HG03342 (cell line): Measurements from ENCODE around the gene CFL1.
"Not testable (repeated sequence)": the region's sequence is repeated elsewhere in the genome, so short reads cannot be mapped to it uniquely, and the experiment has no call there.

Source experiments
- ATAC-seq: cut with Tn5 transposase; IDR thresholded peaks from one replicate; pipeline ENCODE4 v1.9.1; 2021; ENCODE audit warnings: mild to moderate bottlenecking, moderate library complexity; ENCODE audit not compliant: unreplicated experiment

The CFL1 gene

DNA sequence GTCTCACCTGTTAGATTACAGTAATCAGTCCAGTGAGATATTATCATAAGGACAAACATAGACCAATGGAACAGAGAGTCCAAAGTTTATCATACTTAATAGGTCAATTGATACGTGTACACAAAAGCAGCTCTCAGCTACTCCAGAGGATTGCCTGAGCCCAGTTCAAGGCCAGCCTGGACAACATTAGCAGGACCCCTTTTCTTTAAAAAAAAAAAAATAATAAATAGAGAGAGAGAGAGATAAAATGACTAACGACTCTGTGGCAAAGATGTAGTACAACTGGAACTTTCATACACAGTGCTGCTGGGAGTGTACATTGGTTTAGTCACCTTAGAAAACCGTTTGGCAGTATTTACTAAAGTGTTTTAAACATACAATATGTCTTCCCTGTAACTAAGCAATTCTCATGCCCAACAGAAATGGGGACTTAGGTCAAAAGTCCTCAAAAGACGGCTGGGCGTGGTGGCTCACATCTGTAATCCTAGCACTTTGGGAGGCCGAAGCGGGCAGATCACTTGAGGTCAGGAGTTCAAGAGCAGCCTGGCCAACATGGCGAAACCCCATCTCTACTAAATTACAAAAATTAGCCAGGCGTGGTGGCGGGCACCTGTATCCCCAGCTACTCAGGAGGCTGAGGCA, 13.6 kb downstream of the CFL1 start:
- ATAC-seq: no peak

DNA sequence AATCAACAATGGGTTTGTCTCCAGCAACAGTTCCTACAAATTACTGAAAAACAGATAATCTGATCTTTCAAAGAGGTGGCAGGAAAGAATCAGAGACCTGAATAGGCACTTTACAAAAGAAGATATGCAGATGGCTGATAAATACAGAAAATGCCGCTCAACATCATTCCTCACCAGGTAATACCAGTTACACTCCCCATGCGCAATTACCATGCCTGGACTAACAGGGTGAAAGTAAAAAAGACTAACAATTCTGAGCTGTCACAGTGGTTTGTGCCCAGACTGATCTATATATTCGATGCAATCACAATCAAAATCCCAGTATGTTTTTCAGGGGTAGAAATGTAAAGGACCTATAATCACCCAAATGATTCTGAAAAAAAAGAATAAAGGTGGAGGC, 14.2 kb downstream of the CFL1 start:
- no peak for ATAC-seq

DNA sequence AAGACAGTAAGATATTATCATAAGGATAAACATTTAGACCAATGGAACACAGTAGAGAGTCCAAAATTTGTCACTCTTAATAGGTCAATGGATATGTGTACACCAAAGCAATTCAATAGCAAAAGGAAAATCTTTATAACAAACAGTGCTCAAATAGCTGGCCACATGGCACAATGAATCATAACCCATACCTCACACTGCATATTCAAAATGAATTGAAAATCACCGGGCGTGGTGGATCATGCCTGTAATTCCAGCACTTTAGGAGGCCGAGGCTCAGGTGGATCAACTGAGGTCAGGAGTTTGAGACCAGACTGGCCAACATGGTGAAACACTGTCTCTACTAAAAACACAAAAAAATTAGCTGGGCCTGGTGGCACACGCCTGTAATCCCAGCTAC, 15.8 kb downstream of the CFL1 start:
- no peak for ATAC-seq

GRCh38 chr11:65834202-65834601, 23.8 kb downstream of the CFL1 start:
- no peak for ATAC-seq

DNA sequence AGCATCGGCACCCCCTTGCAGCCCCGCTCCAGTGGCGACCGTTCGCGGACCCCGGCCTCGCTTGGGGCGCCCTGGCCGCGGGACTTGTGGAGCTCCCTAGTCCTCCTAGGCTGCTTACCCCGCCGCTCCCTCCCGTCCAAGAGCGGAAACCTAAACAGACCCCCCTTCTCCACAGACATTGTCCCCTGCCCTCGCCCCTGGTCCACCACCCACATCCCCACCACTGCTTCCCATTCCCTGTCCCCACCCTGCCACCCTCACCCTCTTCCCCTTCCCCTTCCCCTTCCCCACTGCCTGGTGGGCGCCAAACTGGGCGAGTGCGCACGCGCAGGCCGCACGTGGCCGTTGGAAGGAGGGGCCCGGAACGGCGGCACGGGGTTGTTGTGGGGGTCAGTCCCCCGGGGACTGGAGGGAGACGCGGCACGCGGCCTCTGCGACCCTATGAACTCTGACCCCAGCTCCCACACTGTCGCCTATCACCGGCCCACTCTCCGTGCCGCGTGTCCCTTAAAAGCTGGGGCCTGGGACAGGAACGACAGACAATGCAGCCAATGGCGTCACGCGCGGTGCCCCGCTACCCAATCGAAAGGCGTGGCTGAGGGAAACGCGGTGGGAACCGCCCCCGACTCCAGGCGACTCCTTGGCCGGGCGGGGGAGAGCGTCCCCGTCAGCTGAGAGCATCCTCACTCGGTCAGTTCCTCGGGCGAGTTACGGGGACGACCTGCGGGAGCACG, 24.5 kb downstream of the CFL1 start, which contains the start of gene SNX32:
TSS of gene SNX32 (plus strand) at position 667 of the 734 bp plus-strand sequence. CDS start 103 bp downstream, outside the sequence.
- peak; percentile 96 for ATAC-seq

DNA sequence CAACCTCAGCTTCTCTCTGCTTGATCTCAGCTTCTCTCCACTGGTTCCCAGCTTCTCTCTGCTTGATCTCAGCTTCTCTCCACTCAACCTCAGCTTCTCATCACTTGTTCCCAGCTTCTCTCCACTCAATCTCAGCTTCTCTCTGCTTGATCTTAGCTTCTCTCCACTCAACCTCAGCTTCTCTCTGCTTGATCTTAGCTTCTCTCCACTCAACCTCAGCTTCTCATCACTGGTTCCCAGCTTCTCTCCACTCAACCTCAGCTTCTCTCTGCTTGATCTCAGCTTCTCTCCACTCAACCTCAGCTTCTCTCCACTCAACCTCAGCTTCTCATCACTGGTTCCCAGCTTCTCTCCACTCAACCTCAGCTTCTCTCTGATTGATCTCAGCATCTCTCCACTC, 25.7 kb downstream of the CFL1 start:
- ATAC-seq: not testable (repeated sequence)

DNA sequence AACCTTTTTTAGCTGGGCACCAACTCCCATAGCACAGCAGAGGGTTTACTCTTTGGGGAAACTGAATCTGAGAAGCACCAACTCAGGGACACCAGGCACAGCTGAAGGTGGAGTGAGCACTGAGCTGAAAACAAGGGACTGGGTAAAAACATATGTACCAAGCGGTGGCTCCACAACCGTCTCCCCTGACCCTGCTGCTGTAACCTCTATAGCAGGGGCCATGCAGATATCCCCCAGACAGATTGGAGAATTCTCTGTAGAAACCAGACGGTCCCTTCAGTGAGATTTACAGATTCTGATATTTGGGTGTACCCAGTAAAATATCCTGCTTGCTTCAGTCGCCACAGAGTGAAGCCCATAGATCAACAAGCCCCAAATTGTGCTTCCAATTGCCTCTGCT, 28.5 kb downstream of the CFL1 start:
- no peak for ATAC-seq

- no peak for ATAC-seq
Measured at GRCh38 chr11:65826984-65827735, 30.8 kb downstream of the CFL1 start.

GRCh38 chr11:65822776-65823528, 35.0 kb downstream of the CFL1 start:
- ATAC-seq: no peak

DNA sequence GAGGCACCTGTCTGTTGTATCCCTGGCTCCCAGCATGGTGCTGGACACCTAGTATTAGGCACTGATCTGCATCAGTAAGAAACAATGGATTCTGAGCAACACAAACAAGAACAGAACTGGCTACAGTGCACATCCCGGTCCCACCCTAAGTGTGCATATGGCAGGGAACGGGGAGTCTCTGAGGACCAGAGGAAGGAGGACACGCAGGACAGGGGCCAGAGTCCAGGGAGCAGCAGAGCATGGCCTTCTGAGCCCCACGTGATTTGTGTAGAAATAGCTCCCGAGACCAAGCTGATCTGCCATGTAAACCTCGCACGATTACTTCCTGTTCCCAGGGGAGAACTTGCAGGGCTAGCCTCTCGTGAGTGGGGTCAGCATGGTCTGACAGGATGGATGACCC, 36.9 kb downstream of the CFL1 start:
- ATAC-seq: no peak

DNA sequence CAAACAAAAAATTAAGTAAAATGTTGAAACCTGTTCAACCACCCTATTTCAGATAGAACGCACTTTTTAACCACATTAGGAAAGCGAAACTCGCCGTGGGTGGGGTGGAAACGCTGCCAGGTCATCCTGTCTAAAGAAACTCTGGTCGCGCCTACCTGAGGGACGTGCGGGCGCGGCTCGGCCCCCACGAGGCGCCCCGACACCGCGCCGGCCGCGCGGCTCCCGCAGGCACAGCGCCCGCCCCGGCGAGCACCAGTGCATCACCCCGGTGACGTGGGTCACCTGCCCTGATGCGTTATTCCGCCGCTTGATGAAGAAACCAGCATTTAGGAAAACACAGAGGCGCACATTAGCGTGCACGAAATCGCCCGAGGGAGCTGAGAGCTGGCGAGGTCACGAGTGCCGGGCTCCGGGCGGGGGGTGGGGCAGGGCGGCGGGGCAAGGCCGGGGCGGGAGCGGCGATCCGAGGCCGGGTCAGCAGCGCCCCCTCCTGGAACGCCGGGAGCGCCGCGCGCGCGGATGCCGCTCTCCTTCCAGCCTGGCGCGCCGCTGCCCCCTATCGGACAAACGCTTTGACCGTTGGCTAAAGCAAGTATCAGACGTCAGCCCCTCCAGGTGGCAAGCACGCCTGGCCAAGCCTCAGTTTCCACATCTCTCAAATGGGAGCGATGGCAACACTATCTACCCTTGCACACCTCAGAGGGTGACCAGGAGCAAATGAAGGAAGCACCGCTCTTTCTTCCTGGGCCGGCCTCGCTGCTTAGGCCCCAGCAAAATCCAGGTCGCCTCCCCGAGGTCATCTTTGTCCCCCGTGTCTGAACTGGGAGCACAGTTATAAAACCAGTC, 39.9 kb downstream of the CFL1 start:
- peak; percentile 81 for ATAC-seq

DNA sequence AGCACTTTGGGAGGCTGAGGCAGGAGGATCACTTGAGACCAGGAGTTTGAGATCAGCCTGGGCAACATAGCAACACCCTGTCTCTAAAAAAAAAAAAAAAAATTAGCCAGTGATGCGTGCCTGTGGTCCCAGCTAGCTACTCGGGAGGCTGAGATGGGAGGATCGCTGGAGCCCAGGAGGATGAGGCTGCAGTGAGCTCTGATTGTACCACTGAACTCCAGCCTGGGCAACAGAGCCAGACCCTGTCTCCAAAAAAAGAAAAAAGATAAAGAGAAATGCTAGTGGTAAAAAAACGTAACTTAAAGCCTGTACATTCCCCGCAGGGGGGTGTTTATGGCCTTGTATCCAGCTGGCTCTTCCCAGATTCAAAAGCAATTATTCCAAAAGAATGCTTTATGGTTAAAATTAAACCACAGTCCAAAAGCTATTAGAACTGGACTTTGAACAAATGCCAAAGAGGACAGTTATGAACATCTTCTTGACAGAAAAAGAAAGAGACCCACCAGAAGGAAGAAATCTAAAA, 40.6 kb downstream of the CFL1 start:
- no peak for ATAC-seq

DNA sequence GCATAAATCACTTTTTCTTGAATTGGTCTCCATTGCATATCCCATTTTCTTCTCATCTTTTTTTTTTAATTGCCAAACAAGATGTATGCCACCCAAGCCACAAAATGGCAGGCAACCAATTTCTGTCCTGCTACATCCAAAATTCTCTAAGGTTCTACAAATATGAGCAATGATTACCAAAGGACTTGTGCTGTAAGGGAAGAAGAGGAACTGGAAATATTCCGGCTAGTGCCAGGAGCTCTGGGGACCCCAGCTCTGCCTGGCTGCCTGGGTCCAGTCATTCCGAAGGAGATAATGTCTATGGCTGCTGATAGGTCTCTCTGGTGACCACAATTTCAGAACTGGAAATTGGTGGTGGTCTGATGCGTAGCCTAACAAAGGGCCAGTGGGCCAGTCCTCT, 41.3 kb downstream of the CFL1 start:
- no peak for ATAC-seq

- ATAC-seq: no peak
Measured at GRCh38 chr11:65814986-65815565, 42.9 kb downstream of the CFL1 start.

- no peak for ATAC-seq
Measured at GRCh38 chr11:65814131-65814985, 43.6 kb downstream of the CFL1 start.

DNA sequence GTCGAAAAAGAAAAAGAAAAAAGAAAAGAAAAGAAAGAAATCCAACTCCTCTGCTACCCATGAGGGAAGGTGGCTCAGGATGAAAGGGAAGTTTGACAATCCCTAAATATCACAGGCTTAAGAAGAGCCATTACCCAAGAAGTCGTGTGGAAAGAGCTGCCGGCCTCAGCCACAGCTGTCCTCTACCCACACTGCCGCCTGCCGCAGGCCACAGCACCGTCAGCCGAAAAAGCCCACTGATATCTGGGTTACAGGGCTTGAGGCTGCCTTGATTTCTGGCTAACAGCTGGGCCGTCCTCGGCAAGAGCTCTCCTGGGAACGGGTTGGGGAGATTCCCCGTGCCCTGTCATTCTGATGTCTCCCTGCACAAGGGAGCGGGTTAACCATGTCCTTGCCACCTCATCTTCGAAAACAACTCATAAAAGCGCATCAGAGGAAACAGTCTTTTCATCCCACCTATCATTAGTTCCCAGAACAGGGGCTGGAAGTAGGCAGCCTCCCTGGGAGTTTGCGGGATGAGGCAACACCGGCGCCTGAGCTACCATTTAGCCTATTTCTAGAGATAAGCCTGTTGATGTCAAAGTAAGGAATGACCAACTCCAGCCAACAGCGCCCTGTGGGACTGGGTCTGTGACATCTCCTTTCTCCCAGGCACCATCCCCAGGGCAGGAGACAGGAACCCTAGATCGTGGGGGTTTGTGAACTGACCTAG, 46.1 kb downstream of the CFL1 start:
- ATAC-seq: no peak

DNA sequence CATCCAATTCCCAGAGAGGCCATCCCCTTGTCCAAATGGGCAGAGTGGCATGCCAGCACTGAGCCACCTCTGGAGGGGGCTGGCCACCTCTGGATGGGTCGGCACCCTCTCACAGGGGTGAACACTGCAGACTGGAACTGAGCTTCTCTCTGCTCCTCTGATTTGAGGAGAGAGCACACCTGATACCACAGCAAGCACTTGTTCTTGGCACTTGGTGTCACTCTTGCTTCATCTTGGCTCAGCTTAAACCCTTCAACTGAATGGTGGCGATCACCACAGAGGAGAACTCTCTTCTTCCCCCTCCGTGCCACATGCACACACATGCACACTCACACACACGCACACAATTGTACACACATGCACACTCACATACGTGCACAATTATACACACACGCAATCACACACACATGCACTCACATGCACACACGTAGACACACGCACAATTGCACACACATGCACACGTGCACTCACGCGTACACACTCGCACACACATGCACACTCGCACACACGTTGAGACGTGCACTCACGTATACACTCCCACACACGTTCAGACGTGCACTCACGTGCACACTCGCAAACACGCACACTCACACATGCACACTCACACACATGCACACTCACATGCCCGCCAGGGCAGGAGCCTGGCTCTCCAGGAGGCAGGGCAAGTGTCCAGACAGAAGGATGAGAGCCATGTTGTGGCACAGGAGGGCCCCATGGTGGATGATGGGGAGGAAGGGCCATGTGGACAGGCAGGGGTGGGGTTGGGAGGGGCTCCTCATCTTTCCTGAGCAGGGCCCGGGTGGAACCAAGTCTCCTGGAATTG, 47.7 kb downstream of the CFL1 start:
- ATAC-seq: no peak
